Measurements from ENCODE around the gene LYPD3.

LYPD3 gene

GRCh38 chr19:43433689-43434088 is 31.7 kb downstream of the LYPD3 start:
- no peak for DNase-seq (ENCODE audit: low read depth)
- TF ChIP-seq POLR2A (IDR thresholded peaks at IDR 0.05; ENCODE audit: extremely low read depth, insufficient read length) = no peak
- TF ChIP-seq MAX (IDR thresholded peaks at IDR 0.05; ENCODE audit: low read depth, low read length) = no peak
- no peak for TF ChIP-seq MYC (IDR thresholded peaks at IDR 0.05; ENCODE audit: low read depth, low read length)
- TF ChIP-seq CTCF (IDR thresholded peaks at IDR 0.05; ENCODE audit: low read depth, low read length) = no peak
- H3K4me3 ChIP-seq (ENCODE audit: low read depth, low read length) = no peak overlapping the region

DNA sequence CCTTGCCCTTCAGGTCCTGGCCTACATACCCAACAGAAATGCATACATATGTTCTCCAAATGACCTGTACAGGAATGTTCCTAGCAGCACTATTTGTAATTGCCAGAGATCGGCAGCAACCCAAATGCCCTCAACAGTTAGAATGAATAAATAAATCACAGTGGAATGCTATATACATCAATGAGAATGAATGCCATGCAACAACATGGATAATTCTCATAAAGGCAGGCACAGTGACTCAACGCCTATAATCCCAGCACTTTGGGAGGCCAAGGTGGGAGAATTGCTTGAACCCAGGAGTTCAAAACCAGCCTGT is 32.1 kb downstream of the LYPD3 start:
- TF ChIP-seq POLR2A (IDR thresholded peaks at IDR 0.05; ENCODE audit: extremely low read depth, insufficient read length) (no peak), MAX (IDR thresholded peaks at IDR 0.05; ENCODE audit: low read depth, low read length) (no peak)
- no peak for DNase-seq (ENCODE audit: low read depth)
- no peak overlapping the region for H3K4me3 ChIP-seq (ENCODE audit: low read depth, low read length)

DNA sequence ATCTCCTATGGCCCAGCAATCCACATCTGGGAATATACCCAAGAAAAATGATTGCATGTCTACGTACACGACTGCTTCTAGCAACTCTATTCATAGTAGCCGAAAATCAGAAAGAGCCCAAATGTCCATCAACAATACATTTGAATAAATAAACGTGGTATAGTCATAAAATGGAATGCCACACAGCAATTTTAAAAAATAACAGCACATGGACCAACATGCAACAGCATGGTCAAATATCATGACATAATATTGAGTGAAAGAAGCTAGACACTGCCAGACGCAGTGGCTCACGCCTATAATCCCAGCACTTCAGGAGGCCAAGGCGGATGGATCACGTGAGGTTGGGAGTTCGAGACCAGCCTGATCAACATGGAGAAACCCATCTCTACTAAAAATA is 34.4 kb downstream of the LYPD3 start:
- no peak for TF ChIP-seq POLR2A (IDR thresholded peaks at IDR 0.05; ENCODE audit: extremely low read depth, insufficient read length)
- no peak for TF ChIP-seq MAX (IDR thresholded peaks at IDR 0.05; ENCODE audit: low read depth, low read length)
- TF ChIP-seq CTCF (IDR thresholded peaks at IDR 0.05; ENCODE audit: low read depth, low read length) = no peak
- TF ChIP-seq MYC (IDR thresholded peaks at IDR 0.05; ENCODE audit: low read depth, low read length) = no peak
- H3K4me3 ChIP-seq (ENCODE audit: low read depth, low read length) = no peak overlapping the region
- DNase-seq (ENCODE audit: low read depth) = no peak

DNA sequence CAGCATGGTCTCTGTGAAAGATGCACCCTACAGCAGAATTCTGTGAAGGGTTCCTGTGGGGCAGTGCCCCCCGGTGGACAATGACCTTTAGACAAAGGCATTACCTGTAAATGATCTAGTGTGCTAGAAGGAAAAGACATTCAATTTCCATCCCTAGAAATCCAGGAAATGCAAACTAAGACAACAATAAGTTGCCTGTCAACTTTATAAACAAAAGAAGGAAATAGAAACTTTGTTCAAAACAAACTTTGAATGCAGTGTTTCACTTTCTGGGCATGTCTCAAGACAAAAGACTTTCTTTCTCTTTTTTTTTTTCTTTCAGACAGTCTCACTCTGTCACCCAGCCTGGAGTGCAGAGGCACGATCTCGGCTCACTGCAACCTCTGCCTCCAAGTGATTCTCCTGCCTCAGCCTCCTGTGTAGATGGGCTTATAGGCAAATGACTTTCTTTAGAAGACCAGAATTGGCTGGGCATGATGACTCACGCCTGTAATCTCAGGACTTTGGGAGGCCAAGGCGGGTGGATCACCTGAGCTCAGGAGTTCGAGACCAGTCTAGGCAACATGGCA is 35.2 kb downstream of the LYPD3 start:
- DNase-seq (ENCODE audit: low read depth) = no peak
- H3K4me3 ChIP-seq (ENCODE audit: low read depth, low read length) = no peak overlapping the region
- TF ChIP-seq POLR2A (IDR thresholded peaks at IDR 0.05; ENCODE audit: extremely low read depth, insufficient read length) (no peak), CTCF (IDR thresholded peaks at IDR 0.05; ENCODE audit: low read depth, low read length) (peak; percentile 17), MYC (IDR thresholded peaks at IDR 0.05; ENCODE audit: low read depth, low read length) (no peak)

- no peak for DNase-seq (ENCODE audit: low read depth)
- H3K4me3 ChIP-seq (ENCODE audit: low read depth, low read length) = no peak overlapping the region
- TF ChIP-seq MYC (IDR thresholded peaks at IDR 0.05; ENCODE audit: low read depth, low read length) (no peak), MAX (IDR thresholded peaks at IDR 0.05; ENCODE audit: low read depth, low read length) (no peak), POLR2A (IDR thresholded peaks at IDR 0.05; ENCODE audit: extremely low read depth, insufficient read length) (no peak)
Observed at GRCh38 chr19:43429395-43429794, 36.0 kb downstream of the LYPD3 start.

- TF ChIP-seq CTCF (IDR thresholded peaks at IDR 0.05; ENCODE audit: low read depth, low read length) (peak; percentile 39), MAX (IDR thresholded peaks at IDR 0.05; ENCODE audit: low read depth, low read length) (no peak), MYC (IDR thresholded peaks at IDR 0.05; ENCODE audit: low read depth, low read length) (no peak), POLR2A (IDR thresholded peaks at IDR 0.05; ENCODE audit: extremely low read depth, insufficient read length) (no peak)
- DNase-seq (ENCODE audit: low read depth) = peak; percentile 26
- H3K4me3 ChIP-seq (ENCODE audit: low read depth, low read length) = no peak overlapping the region
Observed at GRCh38 chr19:43425567-43426392, 39.6 kb downstream of the LYPD3 start.
